SK-N-SH treated with all-trans-retinoic acid at 6 μM for 48 hours (cell line): Measurements from ENCODE around the gene CHRNA10.
"Not testable (repeated sequence)": the region's sequence is repeated elsewhere in the genome, so short reads cannot be mapped to it uniquely, and the experiment has no call there.

ENCODE experiments used
- ATAC-seq: fragments of 200-7000 bp; cut with Tn5 transposase; 3 replicates; pipeline ENCODE4 v1.9.1; 2020; ENCODE audit warnings: mild to moderate bottlenecking, moderate library complexity
- ARNTL ChIP-seq: fragments of 450-650 bp; formaldehyde crosslinking; IDR thresholded peaks from 2 replicates; pipeline ENCODE4 v1.5.0; 2020; ENCODE audit warnings: low read depth, mild to moderate bottlenecking, moderate library complexity, borderline replicate concordance
- BACH2 ChIP-seq: fragments of 250-450 bp; sonication (Bioruptor Pico); IDR thresholded peaks from 2 replicates; pipeline ENCODE4 v1.9.0; 2021; ENCODE audit warnings: mild to moderate bottlenecking, borderline replicate concordance
- CREB5 ChIP-seq: fragments of 250-450 bp; sonication (Bioruptor Pico); IDR thresholded peaks from 2 replicates; pipeline ENCODE4 v1.5.1; 2020; ENCODE audit warnings: low read depth, mild to moderate bottlenecking, moderate library complexity
- CSDC2 ChIP-seq: fragments of 250-450 bp; sonication (Bioruptor Pico); IDR thresholded peaks from 2 replicates; pipeline ENCODE4 v1.5.0; 2020; ENCODE audit warnings: mild to moderate bottlenecking, moderate library complexity
- GLIS3 ChIP-seq: fragments of 250-450 bp; sonication (Bioruptor Pico); IDR thresholded peaks from 2 replicates; pipeline ENCODE4 v1.5.0; 2020; ENCODE audit warnings: mild to moderate bottlenecking, moderate library complexity
- ISL1 ChIP-seq: fragments of 250-450 bp; sonication (Bioruptor Pico); IDR thresholded peaks from 2 replicates; pipeline ENCODE4 v2.1.2; 2022; ENCODE audit warnings: mild to moderate bottlenecking, moderate library complexity
- OSR1 ChIP-seq: fragments of 250-450 bp; sonication (Bioruptor Pico); IDR thresholded peaks from 2 replicates; pipeline ENCODE4 v1.8.0; 2022; ENCODE audit warnings: moderate library complexity, mild to moderate bottlenecking, inconsistent platforms
- PATZ1 ChIP-seq: fragments of 250-450 bp; sonication (Bioruptor Pico); IDR thresholded peaks from 2 replicates; pipeline ENCODE4 v1.8.0; 2020; ENCODE audit warnings: mild to moderate bottlenecking, moderate library complexity, borderline replicate concordance
- PPARA ChIP-seq: fragments of 250-450 bp; sonication (Bioruptor Pico); IDR thresholded peaks from 2 replicates; pipeline ENCODE4 v1.5.0; 2020; ENCODE audit warnings: mild to moderate bottlenecking, borderline replicate concordance
- SNAI2 ChIP-seq: fragments of 250-450 bp; sonication (Bioruptor Pico); IDR thresholded peaks from 2 replicates; pipeline ENCODE4 v1.5.0; 2020; ENCODE audit warnings: mild to moderate bottlenecking, moderate library complexity
- TCF4 ChIP-seq: fragments of 250-450 bp; sonication (Bioruptor Pico); IDR thresholded peaks from 2 replicates; pipeline ENCODE4 v1.8.0; 2021; ENCODE audit warnings: mild to moderate bottlenecking, moderate library complexity, borderline replicate concordance
- ZC3H10 ChIP-seq: fragments of 250-450 bp; sonication (Bioruptor Pico); IDR thresholded peaks from 2 replicates; pipeline ENCODE4 v1.5.1; 2021; ENCODE audit warnings: mild to moderate bottlenecking, moderate library complexity
- ZFP3 ChIP-seq: fragments of 250-450 bp; sonication (Bioruptor Pico); IDR thresholded peaks from 2 replicates; pipeline ENCODE4 v1.5.0; 2020; ENCODE audit warnings: mild to moderate bottlenecking, moderate library complexity
- ZNF565 ChIP-seq: fragments of 450-650 bp; formaldehyde crosslinking; conservative IDR thresholded peaks from 2 replicates; pipeline ENCODE4 v1.5.0; 2020; ENCODE audit warnings: low read depth, mild to moderate bottlenecking, moderate library complexity
- ZNF70 ChIP-seq: fragments of 450-650 bp; formaldehyde crosslinking; IDR thresholded peaks from 2 replicates; pipeline ENCODE4 v1.5.0; 2020; ENCODE audit warnings: mild to moderate bottlenecking, moderate library complexity
- ZNF8 ChIP-seq: fragments of 450-650 bp; formaldehyde crosslinking; IDR thresholded peaks from 2 replicates; pipeline ENCODE4 v1.5.0; 2020; ENCODE audit warnings: mild to moderate bottlenecking, moderate library complexity
- TF ChIP-seq, protein P1 (sequence below): fragments of 250-450 bp; sonication (Bioruptor Pico); IDR thresholded peaks from 2 replicates; pipeline ENCODE4 v1.5.0; 2020; ENCODE audit warnings: mild to moderate bottlenecking, moderate library complexity
- TF ChIP-seq, protein P2 (sequence below): fragments of 250-450 bp; sonication (Bioruptor Pico); IDR thresholded peaks from 2 replicates; pipeline ENCODE4 v1.5.1; 2021; ENCODE audit warnings: mild to moderate bottlenecking, moderate library complexity
- TF ChIP-seq, protein P3 (sequence below): fragments of 250-450 bp; sonication (Bioruptor Pico); IDR thresholded peaks from 2 replicates; pipeline ENCODE4 v1.8.0; 2021; ENCODE audit warnings: low read depth, mild to moderate bottlenecking, moderate library complexity, borderline replicate concordance

The CHRNA10 gene

DNA sequence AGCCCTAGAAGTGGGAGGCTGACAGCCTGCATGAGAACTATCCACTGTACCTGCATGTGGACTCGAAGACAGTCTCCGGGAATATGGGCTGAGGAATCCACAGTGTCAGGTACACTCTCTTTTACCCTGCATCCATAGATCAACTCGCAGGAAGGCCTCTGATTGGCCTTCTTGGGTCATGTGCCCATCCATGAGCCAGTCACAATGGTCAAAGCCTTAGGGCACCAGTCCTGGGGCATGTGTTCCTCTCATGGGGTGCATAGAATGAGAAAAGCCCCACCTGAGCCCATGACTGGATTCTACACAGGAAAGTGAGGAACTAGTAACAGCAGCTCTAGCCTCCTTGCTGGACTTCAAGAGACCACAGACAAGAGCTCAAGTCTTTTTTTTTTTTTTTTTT lies 15.6 kb downstream of the CHRNA10 start:
- TF ChIP-seq PPARA (CRISPR knock-in tag) (no peak), GLIS3 (CRISPR knock-in tag) (no peak), SNAI2 (CRISPR knock-in tag) (no peak)
- TF ChIP-seq, protein P1, sequence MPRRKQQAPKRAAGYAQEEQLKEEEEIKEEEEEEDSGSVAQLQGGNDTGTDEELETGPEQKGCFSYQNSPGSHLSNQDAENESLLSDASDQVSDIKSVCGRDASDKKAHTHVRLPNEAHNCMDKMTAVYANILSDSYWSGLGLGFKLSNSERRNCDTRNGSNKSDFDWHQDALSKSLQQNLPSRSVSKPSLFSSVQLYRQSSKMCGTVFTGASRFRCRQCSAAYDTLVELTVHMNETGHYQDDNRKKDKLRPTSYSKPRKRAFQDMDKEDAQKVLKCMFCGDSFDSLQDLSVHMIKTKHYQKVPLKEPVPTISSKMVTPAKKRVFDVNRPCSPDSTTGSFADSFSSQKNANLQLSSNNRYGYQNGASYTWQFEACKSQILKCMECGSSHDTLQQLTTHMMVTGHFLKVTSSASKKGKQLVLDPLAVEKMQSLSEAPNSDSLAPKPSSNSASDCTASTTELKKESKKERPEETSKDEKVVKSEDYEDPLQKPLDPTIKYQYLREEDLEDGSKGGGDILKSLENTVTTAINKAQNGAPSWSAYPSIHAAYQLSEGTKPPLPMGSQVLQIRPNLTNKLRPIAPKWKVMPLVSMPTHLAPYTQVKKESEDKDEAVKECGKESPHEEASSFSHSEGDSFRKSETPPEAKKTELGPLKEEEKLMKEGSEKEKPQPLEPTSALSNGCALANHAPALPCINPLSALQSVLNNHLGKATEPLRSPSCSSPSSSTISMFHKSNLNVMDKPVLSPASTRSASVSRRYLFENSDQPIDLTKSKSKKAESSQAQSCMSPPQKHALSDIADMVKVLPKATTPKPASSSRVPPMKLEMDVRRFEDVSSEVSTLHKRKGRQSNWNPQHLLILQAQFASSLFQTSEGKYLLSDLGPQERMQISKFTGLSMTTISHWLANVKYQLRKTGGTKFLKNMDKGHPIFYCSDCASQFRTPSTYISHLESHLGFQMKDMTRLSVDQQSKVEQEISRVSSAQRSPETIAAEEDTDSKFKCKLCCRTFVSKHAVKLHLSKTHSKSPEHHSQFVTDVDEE (CRISPR knock-in tag), result no peak
- ATAC-seq, result no peak

DNA sequence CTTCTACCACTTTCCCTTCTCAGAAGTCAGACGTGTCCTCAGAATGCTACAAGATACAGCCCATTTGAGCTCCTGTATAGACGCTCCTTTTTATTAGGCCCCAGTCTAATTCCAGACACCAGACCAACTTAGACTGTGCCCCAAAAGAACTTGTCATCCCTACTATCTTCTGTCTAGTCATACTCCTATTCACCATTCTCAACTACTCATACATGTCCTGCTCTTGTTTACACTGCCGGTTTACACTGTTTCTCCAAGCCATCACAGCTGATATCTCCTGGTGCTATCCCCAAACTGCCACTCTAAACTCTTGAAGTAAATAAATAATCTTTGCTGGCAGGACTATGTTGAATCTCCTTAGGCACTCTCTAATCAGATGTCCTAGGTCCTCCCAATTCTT lies 18.7 kb downstream of the CHRNA10 start:
- ATAC-seq, result not testable (repeated sequence)

- not testable (repeated sequence) for ATAC-seq
Observed at GRCh38 chr11:3649374-3649773, 21.8 kb downstream of the CHRNA10 start.

- not testable (repeated sequence) for ATAC-seq
Observed at GRCh38 chr11:3648843-3649242, 22.3 kb downstream of the CHRNA10 start.

- ATAC-seq, result no peak
- no peak for TF ChIP-seq ZC3H10
- no peak for TF ChIP-seq ARNTL
- TF ChIP-seq CREB5 (CRISPR knock-in tag), result no peak
- no peak for TF ChIP-seq GLIS3 (CRISPR knock-in tag)
- no peak for TF ChIP-seq ZNF8 (CRISPR knock-in tag)
- no peak for TF ChIP-seq OSR1
- TF ChIP-seq, protein P2, sequence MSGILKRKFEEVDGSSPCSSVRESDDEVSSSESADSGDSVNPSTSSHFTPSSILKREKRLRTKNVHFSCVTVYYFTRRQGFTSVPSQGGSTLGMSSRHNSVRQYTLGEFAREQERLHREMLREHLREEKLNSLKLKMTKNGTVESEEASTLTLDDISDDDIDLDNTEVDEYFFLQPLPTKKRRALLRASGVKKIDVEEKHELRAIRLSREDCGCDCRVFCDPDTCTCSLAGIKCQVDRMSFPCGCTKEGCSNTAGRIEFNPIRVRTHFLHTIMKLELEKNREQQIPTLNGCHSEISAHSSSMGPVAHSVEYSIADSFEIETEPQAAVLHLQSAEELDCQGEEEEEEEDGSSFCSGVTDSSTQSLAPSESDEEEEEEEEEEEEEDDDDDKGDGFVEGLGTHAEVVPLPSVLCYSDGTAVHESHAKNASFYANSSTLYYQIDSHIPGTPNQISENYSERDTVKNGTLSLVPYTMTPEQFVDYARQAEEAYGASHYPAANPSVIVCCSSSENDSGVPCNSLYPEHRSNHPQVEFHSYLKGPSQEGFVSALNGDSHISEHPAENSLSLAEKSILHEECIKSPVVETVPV (CRISPR knock-in tag), result no peak
- TF ChIP-seq, protein P1 (CRISPR knock-in tag), result no peak
- TF ChIP-seq ZNF565 (CRISPR knock-in tag), result no peak
- no peak for TF ChIP-seq CSDC2
- no peak for TF ChIP-seq PATZ1 (CRISPR knock-in tag)
- no peak for TF ChIP-seq BACH2 (CRISPR knock-in tag)
- TF ChIP-seq, protein P3, sequence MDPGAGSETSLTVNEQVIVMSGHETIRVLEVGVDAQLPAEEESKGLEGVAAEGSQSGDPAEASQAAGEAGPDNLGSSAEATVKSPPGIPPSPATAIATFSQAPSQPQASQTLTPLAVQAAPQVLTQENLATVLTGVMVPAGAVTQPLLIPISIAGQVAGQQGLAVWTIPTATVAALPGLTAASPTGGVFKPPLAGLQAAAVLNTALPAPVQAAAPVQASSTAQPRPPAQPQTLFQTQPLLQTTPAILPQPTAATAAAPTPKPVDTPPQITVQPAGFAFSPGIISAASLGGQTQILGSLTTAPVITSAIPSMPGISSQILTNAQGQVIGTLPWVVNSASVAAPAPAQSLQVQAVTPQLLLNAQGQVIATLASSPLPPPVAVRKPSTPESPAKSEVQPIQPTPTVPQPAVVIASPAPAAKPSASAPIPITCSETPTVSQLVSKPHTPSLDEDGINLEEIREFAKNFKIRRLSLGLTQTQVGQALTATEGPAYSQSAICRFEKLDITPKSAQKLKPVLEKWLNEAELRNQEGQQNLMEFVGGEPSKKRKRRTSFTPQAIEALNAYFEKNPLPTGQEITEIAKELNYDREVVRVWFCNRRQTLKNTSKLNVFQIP (CRISPR knock-in tag), result no peak
- no peak for TF ChIP-seq ISL1 (CRISPR knock-in tag)
- TF ChIP-seq SNAI2 (CRISPR knock-in tag), result no peak
- TF ChIP-seq ZNF70 (CRISPR knock-in tag), result no peak
- TF ChIP-seq TCF4, result no peak
- no peak for TF ChIP-seq ZFP3 (CRISPR knock-in tag)
Observed at GRCh38 chr11:3645552-3645951, 25.6 kb downstream of the CHRNA10 start.
